NCI-H1436 (cell line): ENCODE results near the gene KRTAP25-1.

Source experiments
- DNase-seq: peaks from one replicate; lab custom pipeline; 2025; lab: John Stamatoyannopoulos, UW

Gene KRTAP25-1, protein sequence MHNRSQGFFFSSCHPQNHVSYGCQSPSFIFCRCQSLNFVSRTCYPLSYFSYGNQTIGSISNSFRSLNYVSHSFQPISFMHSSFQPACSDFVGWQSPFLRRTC

DNA sequence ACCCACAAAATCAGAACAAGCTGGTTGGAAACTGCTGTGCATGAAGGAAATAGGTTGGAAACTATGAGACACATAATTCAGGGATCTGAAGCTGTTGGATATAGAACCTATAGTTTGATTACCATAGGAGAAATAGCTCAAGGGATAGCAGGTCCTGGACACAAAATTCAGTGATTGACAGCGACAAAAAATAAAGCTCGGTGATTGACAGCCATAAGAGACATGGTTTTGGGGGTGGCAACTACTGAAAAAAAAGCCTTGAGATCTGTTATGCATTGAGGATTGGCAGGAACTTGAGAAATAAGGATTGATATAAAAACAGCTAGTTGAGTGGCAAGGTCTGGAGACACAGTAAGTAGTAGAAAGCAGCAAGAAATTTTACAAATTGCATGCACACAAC is at the start of gene KRTAP25-1:
KRTAP25-1 (minus strand) TSS at position 300 of the 400 bp plus-strand sequence; CDS start at position 276, 24 bp downstream.
- no peak for DNase-seq

DNA sequence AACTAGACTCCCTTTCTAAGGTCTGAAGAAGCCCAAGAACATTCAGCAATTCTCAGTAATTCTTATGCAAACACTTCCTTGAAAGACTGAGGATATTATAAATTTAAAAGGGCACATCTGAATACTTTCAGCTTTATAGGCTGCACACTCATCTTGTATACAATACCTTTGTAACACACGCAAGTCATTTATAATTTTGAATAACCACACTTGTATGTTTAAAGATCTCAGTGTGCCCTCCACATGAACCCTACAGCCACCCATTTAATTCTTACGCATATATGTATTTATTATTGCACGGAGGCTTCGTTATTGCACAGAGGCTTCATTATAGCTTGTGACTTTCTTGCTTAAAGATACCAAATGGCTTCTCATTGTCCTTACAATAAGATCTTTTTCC is 49.4 kb upstream of the KRTAP25-1 start:
- no peak for DNase-seq

DNA sequence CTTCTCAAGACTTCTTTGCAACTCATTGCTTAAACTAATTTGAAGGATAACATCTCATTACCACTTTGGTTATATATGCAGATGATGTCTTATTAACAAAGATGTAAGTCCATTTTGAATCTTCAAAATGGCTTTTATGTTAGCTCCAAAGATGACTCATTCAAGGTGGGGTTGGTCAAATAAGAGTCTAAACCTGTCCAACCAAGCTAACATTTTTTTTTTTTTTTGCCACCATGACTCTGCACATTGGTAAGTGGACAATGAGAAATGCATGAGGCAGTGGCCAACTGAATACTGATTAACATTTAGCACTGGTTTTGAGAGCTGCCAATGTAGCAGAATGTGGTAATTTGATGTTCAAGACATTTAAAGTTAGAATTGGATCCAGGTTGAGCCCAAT is 48.5 kb upstream of the KRTAP25-1 start:
- no peak for DNase-seq

DNA sequence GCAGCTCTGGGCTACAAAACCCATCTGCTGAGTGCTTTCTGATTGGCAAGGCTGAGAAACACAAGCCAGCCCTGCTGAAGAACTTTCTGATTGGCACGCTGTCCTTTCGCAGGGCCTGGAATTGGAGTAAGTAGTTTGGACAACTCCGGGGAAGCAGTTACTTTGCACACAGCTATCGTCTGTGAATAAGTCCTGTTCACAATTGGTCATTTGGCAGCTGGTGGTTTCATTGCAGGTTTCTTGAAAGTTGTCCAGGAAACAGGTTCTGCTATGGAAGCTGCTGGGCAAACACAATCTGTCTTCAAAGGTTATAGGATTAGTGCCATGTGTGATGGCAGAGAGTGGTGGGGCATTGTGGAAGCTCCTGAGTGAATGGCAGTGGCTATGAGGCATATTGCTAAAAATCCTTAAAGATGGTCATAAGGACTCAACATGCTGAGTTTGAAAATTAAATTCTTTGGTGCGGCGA is 48.0 kb upstream of the KRTAP25-1 start, which contains the start of gene KRTAP27-1:
KRTAP27-1 (minus strand) TSS at position 419 of the 469 bp plus-strand sequence; CDS start at position 393, 26 bp downstream.
- no peak for DNase-seq

DNA sequence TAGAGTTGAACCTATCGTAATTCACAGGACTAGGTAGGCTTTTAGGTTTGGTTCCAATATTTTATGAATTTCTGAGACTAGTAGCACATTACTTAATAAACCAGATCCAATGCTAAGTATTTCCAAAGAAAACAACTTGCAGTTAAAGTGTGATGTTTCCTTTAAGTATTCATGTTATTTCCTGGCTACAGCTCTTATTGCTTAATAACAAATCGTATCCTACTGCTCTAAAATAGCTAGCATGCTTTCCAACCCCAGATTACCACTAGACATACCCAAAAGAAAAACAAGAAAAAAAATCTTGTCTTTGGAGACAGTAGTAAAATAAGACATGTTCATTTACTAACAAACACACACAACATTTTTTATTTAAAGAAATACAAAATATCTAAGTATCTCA is 47.3 kb upstream of the KRTAP25-1 start:
- no peak for DNase-seq

DNA sequence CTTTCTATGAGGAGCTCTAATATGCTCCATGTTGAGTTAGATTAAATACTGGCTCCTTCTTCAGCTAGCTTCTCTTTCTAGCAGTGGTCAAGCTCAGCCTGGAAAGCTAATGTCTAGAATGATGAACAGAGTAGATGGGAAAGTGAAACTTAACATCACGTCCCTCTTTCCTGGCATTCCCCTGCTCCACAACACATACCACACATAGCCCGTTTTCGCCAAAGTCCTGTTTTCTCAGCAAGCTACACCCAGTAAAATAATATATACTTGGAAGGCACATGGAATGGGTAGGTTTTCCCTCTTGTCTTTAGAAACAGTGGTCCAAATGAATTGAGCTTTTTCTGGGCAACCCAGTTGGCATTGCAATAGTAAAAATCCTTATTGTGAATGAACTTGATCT is 44.4 kb upstream of the KRTAP25-1 start:
- DNase-seq, result no peak

DNA sequence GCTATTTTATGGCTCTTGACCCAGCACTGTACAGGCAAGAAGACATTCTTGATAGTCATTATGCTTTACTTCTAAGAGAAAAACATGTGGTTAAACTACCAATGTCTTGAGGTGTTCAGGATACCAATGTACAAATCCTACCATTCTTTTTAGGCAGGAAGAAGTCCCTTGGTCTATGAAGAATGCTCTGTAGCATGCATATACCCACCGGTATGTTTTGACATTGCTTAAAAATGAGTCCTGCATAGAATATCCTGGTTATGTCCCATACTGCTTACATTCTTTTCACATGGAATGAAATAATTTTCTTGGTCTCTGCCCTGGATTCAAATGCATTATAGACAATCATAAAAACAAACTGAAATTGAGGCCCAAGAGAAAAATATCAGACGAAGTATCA is 43.4 kb upstream of the KRTAP25-1 start:
- no peak for DNase-seq

DNA sequence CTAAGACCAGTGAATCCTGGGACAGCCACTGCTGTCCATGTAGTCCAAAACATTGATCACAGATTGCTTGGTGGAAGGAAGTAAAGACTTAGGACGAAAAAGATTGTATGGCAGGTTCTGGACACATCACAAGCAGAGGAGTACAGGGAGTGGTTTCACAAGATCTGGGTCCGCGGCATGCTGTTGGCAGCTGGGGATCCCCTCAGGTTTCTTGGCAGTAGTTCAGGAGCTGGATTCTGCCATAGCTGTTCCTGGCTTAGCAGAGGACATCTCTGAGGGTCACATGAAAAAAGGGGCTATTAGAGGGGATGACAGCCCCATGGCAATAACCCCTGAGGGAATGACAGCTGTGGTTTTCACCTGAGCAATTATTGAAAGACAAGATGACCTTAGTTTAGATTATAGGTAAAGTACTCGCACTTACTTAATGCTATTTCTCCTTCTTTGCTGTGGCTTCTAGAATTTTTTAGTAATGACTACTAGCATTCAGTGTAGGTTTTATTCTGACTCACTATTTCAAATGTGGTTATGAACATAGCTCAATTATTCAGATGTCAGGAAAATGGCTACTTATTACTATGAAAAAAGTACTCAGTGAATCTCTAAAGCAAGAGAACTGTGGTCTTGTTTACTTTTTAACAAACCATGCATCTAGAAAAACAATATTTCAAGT is 40.0 kb upstream of the KRTAP25-1 start:
- no peak for DNase-seq

DNA sequence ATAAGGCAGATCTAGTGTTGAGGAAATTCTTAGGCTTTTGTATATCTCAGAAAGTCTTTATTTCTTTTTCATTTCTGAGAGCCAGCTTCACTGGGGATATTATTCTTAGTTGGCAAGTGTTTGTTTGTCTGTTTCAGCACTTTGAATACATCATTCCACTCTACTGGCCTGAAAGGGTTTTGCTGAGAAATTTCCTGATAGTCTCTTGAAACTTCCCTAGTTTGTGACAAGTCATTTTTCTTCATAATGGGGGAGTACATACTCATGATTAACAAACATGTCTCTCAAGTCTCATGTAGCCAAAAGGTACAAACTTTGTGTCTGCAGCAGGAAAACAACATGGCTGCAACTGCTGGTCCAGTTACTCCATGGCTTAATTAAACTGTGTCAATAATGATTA is 37.1 kb upstream of the KRTAP25-1 start:
- DNase-seq, result no peak

DNA sequence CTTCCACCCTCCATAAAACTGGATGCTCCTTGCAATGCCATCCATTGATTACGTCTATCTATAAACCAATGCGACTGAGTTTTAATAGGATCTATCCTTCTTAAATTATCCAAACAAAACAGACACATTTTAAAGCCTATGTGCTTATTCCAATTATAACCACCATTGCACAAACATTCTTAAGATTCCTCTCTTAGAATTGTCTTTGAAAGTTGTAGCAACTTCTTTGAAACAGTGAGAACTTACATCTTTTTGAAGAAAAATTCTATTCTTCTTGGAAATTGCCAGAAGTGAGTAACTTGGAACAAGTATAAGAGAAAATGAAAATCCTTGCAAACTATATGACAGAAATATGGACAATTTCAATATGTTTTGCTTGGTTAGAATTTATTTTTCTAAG is 30.9 kb upstream of the KRTAP25-1 start, which contains the start of gene KRTAP26-1:
KRTAP26-1 (minus strand) TSS at position 101 of the 400 bp plus-strand sequence. CDS start 280 bp downstream, outside the sequence.
- no peak for DNase-seq

DNA sequence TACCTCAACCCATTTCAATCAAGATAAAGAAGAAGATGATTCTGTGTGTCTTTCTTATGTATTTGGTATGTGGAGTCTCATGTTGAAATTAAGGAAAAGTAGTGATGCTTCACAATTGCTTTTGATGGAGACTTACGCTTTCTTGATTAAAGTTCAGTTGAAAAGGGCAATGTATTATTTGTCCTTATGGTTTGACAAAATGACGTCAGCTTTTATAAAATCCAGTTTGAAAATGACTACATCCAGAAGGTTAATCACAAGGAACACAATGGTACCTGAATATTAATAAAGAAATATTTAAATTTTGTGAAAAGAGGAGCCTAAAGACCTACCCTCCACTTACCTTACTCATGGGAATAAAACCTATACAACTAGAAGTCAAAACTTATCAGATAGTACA is 26.4 kb upstream of the KRTAP25-1 start:
- DNase-seq, result no peak

DNA sequence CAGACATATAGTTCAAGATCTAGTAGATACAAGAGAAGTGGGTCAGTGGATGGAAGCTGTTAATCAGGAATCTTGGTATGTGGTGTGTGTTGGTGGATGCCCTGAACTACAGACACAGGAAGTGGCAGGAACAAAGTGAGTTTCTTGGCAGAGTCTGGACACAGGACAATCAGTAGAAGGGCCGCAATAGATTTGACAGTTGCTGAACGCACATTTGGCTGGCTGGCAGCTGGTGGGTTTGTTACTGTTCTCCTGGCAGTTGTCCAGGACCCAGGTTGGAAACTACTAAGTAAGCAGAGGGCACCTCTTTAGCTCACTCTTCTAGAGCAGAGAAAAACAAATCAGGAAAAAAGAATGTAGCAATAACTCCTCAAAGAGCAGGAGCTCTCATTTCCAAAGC is 17.6 kb upstream of the KRTAP25-1 start:
- no peak for DNase-seq

DNA sequence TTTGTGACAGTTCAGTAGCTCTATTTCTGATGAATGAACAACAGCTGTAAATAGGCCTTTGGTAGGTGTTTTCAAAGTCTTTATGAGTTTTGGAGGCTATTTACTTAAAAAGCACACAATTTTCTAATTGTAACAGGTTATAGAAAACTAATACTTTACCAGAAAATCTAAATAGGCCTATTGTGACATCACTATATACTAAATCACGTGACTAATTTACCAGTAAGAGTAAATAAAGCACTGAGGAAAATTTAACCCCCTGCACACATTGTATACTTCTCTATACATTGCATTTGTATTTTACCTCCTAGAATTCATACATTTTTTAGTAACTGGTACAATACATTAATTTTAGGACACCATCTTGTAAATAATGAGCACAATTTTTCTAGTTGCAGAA is 15.8 kb upstream of the KRTAP25-1 start:
- no peak for DNase-seq

DNA sequence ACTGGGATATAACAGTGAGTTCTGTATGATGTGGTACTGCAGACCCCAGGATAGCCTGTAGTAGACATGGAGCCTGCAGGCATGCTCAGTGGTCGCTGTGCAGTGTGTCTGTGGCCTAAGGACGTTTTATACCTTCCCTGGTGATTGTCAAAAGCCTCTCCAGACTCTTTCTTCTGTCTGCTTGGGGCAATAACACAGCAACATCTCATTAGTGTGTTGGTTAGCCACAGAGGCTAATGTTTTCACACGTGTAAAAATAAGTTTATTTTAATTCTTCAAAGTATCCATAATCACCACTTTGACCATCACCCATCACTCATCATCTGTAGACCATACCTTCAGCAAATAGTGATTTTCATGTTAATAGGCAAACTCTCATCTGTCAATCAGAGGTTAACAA is 6.5 kb downstream of the KRTAP25-1 start, which contains the start of gene KRTAP24-1:
KRTAP24-1 (minus strand) TSS at position 101 of the 400 bp plus-strand sequence; CDS start at position 83, 18 bp downstream.
- no peak for DNase-seq

DNA sequence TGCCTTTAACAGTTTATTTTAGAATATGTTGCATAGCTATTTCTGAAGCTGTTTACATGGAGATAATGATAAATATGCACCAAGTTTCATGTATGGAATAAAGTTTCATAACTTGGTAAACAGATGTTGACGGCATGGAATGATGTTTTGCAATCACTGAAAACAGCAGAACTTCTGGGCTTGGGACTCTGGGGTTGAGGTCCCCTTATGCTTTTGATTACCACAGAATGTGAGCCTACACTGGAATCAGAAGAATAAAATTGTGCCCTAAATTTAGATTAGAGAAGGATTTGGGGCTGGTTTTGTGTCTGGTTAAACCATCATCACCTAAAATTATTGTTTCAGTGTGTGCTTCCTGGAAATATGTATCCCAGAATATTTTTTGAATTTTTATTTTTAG is 17.7 kb downstream of the KRTAP25-1 start:
- no peak for DNase-seq

DNA sequence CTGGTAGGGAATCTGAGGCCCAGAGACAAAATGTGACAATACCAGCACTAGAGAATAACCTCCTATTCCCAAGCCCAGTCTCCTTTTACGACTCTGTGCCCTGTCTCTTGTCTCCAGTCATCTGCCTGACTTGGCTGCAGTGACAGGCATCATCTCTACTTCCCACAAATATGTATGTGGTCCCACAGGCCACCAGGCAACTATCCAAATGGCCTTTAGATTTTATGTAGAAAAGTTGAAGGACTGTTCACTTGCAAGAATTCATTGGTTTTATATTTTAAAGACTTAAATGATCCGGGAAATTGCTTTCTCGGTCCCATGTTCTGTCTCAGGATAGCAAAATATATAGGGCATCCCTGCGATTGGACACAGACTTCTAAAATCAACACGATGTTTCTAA is 18.2 kb downstream of the KRTAP25-1 start:
- no peak for DNase-seq

DNA sequence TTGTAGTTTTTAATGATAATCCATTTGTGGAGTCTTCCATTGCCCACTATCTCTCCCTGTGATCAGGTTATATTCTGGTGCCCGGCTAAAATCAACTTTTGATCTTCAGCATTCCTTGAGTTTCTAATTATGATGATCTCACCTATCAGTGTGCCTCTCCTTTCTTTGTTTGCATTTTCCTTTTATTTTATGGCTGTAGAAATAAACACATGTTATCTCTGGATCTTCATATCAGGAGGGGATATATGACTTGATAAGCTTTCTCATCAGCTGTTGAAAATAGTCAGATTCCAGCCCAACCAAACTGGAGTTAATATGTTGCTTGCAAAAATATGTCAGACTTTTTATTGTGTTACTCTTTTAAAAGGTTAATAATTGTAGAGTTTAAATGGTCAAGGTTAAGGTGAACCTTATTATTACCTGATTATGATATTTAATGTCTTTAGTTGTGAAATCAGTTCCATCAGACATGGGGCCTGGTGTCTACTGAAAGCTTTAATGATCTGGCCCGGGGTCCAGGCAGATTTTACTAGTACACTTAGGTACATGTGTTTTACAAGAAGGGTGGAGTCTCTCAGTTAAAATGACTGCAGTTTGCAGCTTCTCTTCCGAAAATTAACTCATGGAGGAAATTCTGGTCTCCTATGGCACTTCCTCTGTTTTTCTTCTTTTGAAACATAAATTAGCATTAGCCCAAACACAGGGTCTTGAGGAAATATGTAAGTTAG is 19.3 kb downstream of the KRTAP25-1 start:
- DNase-seq, result no peak

DNA sequence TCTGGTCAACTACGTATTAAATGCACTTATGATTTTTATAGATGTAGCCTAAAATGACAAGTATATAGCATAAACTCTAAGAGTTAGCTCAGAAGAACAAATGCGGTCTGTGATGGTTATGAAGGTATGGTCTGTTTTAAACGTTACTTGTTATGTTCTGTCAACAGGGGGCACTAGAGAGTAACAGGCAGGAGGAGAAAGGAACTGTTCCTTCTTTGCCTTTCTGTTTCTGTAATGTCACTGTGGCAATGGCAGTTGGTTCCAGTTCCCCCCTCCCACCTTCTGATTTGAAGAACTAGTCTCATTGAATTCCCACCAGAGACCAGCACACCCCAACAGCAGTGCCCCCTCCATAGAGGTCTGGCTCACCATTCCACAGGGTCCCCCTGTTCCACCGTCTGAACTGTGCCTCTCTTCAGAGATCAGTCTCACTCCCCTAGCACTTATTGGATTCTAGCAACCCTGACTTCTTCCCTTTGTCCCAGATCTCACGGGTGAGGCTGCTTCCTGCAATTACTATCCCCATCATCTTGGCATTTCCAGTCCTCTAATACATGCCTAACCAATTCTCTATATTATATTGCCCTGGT is 20.6 kb downstream of the KRTAP25-1 start:
- DNase-seq, result no peak

DNA sequence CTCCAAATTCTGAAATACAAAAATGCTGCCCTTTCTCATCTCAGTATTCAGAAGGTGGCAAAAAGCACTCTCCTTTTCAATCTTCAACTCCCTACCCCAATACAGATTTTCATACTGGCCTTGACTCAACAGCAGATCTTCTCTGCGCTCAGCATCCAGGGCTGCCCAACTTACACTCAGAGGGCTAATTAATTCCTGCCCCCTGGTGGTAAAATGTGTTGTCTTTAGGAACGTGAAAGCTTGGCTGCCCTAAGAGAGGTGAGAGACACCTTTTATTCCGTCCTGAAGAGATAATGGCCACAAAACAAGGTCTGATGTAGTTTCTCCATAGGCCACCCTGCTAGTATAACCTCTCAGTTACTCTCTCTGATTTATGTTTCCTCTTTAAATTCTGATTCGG is 31.5 kb downstream of the KRTAP25-1 start:
- no peak for DNase-seq

DNA sequence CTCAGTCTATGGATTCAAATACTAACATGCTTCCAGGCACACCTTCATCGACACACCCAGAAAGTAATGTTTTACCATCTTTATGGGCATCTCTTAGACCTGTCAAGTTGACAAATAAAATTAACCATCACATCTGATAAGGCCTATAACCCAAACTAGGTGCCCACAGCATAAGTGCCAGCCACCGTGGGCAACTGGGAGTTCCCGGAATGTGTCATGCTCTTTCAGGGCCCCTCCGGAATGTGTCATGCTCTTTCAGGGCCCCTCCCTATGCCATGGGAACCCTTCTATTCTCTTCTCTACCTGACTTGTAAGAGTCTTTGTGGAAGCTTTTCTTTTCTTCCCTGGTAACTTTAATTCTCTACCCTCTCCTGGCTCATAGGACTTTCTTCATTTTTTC is 33.2 kb downstream of the KRTAP25-1 start:
- DNase-seq, result no peak

DNA sequence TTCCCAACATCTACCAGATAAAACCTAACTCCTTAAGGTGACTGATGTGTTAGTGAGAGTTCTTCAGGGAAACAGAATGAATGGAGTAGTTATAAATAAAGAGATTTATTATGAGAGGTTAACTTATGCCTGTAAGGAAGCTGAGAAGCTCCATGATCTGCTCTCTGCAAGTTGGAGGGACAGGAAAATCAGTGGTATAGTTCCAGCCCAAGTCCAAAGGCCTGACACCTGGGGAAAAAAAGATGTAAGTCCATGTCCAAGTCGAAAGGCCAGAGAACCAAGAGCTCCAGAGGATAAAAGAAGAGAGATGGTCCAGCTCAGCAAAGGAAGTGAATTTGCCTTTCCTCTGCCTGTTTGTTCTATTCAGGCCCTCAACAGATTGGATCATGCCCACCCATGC is 33.6 kb downstream of the KRTAP25-1 start:
- no peak for DNase-seq

DNA sequence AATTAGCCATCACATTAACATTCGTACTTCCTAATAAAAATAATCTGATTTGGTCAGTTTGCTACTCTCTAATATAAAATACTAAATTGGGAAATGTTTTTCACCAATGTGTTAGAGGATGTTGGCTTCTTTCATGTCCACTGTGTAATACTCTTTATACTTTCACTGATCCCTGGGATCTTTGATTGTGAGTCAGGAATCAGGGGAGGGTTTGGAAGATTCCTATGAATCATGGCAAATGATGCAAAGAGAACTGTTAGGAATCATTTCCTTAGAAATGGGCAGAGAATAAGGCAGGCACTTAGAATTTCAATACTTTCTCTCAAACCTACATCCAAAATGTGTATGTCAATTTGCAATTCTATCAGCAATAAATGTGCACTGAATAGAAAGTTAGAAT is 37.5 kb downstream of the KRTAP25-1 start:
- no peak for DNase-seq

DNA sequence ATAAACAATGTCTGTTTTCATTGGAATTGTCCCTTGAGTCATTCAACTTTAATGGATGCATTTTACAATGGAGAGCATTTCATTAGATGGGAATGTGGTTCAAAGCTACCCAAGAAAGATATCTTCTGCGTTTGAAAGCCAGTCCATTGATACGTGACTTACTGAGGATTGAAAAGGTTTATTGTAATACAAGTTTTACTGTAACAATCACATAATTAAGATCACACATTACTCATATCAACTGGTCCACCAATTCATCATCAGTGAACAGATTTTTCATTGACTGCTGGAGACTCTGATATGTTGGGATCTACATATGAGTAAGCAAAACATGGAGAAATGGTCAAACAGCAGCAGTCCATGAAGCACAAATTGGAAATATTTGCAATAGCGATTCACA is 39.4 kb downstream of the KRTAP25-1 start:
- DNase-seq, result no peak
